Epithelial cell of proximal tubule (primary cell): ENCODE data around the gene SEMA5A. TPM values are rescaled to one million over a fixed set of nuclear protein-coding genes. Genes with fewer than 3 reads are reported as not detected.

ENCODE experiments used
- DNase-seq: peaks from one replicate; pipeline ENCODE4 v3.0.0-alpha.2; 2011; ENCODE audit warnings: low read depth
- H3K4me3 ChIP-seq: 2 replicates; pipeline ENCODE4 v1.5.1; 2011; ENCODE audit warnings: low read depth, mild to moderate bottlenecking, low read length
- CTCF ChIP-seq: conservative IDR thresholded peaks from 2 replicates; pipeline ENCODE4 v1.5.1; 2012; ENCODE audit warnings: low read depth, mild to moderate bottlenecking, low read length
- total RNA-seq: library from RNA; depleted of rRNA; stranded (reverse); fragments of >200 nt; gene quantifications from 2 replicates; pipeline ENCODE4 v1.2.3, GENCODE V29; 2015

SEMA5A gene
- total RNA-seq, 1 donor from 2014 or later, result 4.0 TPM

GRCh38 chr5:9398227-9398626 lies 147.6 kb downstream of the SEMA5A start:
- TF ChIP-seq CTCF, result no peak
- H3K4me3 ChIP-seq, result no peak overlapping the region
- DNase-seq, result no peak

- H3K4me3 ChIP-seq, result no peak overlapping the region
- no peak for DNase-seq
- no peak for TF ChIP-seq CTCF
Observed at GRCh38 chr5:9396285-9396770, 149.5 kb downstream of the SEMA5A start.

- TF ChIP-seq CTCF, result no peak
- no peak overlapping the region for H3K4me3 ChIP-seq
- no peak for DNase-seq
Observed at GRCh38 chr5:9395706-9396105, 150.2 kb downstream of the SEMA5A start.

- no peak for DNase-seq
- H3K4me3 ChIP-seq, result no peak overlapping the region
- no peak for TF ChIP-seq CTCF
Observed at GRCh38 chr5:9394221-9394620, 151.7 kb downstream of the SEMA5A start.

- no peak overlapping the region for H3K4me3 ChIP-seq
- no peak for DNase-seq
- TF ChIP-seq CTCF, result no peak
Observed at GRCh38 chr5:9392625-9393024, 153.2 kb downstream of the SEMA5A start.

GRCh38 chr5:9391080-9391479 lies 154.8 kb downstream of the SEMA5A start:
- no peak overlapping the region for H3K4me3 ChIP-seq
- TF ChIP-seq CTCF, result no peak
- no peak for DNase-seq

GRCh38 chr5:9390113-9390512 lies 155.8 kb downstream of the SEMA5A start:
- DNase-seq, result no peak
- no peak overlapping the region for H3K4me3 ChIP-seq
- TF ChIP-seq CTCF, result no peak
